H1 (cell line): ENCODE results near the gene TUT1. TPM values are rescaled to one million over a fixed set of nuclear protein-coding genes. Genes with fewer than 3 reads are reported as not detected.

Experiments used
- BCL11A ChIP-seq, 2 experiments: IDR thresholded peaks; one replicate each; pipeline ENCODE4 v1.6.1; 2011; ENCODE audit warnings: low read depth in 2 of 2, low read length in 2 of 2, mild to moderate bottlenecking in 2 of 2
- BRCA1 ChIP-seq: IDR thresholded peaks from 2 replicates; pipeline ENCODE4 v1.6.1; 2012; ENCODE audit warnings: low read depth, low read length, improper control_type of control experiment
- CBX5 ChIP-seq: fragments of 300-800, 300-1000 bp; sonication (generic); IDR thresholded peaks from 2 replicates; pipeline ENCODE4 v1.7.1; 2016; ENCODE audit warnings: antibody characterized with exemption, low read length, low read depth
- CHD2 ChIP-seq: IDR thresholded peaks from 2 replicates; pipeline ENCODE4 v1.6.1; 2012; ENCODE audit warnings: low read length, improper control_type of control experiment
- EZH2 ChIP-seq: fragments of 200-600 bp; sonication (generic); IDR thresholded peaks from 2 replicates; pipeline ENCODE4 v1.7.1; 2012; ENCODE audit warnings: low read depth, mild to moderate bottlenecking, moderate library complexity, low read length, inconsistent platforms; ENCODE audit not compliant: severe bottlenecking
- GTF2F1 ChIP-seq: IDR thresholded peaks from 2 replicates; pipeline ENCODE4 v1.6.1; 2012; ENCODE audit warnings: low read depth, low read length, improper control_type of control experiment, borderline replicate concordance
- JUN ChIP-seq: IDR thresholded peaks from 2 replicates; pipeline ENCODE4 v1.6.1; 2011; ENCODE audit warnings: low read depth, mild to moderate bottlenecking, improper control_type of control experiment, low read length
- KDM4A ChIP-seq: IDR thresholded peaks from one replicate; pipeline ENCODE4 v1.7.1; 2012; ENCODE audit warnings: low read depth, mild to moderate bottlenecking, moderate library complexity, low read length, inconsistent platforms; ENCODE audit not compliant: severe bottlenecking
- NRF1 ChIP-seq: IDR thresholded peaks from 2 replicates; pipeline ENCODE4 v1.6.1; 2011; ENCODE audit warnings: mild to moderate bottlenecking, low read depth, low read length, improper control_type of control experiment
- SIX5 ChIP-seq: IDR thresholded peaks from 2 replicates; pipeline ENCODE4 v1.6.1; 2011; ENCODE audit warnings: mild to moderate bottlenecking, low read depth, low read length
- TAF1 ChIP-seq: IDR thresholded peaks from 2 replicates; pipeline ENCODE4 v1.6.1; 2011; ENCODE audit warnings: mild to moderate bottlenecking, low read depth, low read length
- TAF7 ChIP-seq: optimal IDR thresholded peaks from 2 replicates; pipeline ENCODE3; 2011; ENCODE audit warnings: low read depth, mild to moderate bottlenecking, inconsistent platforms, low read length, moderate library complexity, borderline replicate concordance
- TCF12 ChIP-seq: IDR thresholded peaks from 2 replicates; pipeline ENCODE4 v1.6.1; 2011; ENCODE audit warnings: low read depth, mild to moderate bottlenecking, low read length
- ZNF274 ChIP-seq: IDR thresholded peaks from 2 replicates; pipeline ENCODE4 v1.7.0; 2012; ENCODE audit warnings: low read length, borderline replicate concordance; ENCODE audit errors: extremely low read depth
- polyA plus RNA-seq, 7 experiments: library from polyadenylated mRNA; depleted of rRNA in 3 of 7; stranded (reverse) in 5 of 7; unstranded in 2 of 7; fragments of >200 nt in 5 of 7; fragments of 200-250 nt in 2 of 7; gene quantifications; 1 replicate in 5 of 7; 2 replicates in 1 of 7; 4 replicates in 1 of 7; pipeline versions ENCODE4 v1.2.1 to v1.2.3, GENCODE V29; 2011 to 2013; ENCODE audit warnings: missing spikeins in 2 of 7, mixed read lengths in 2 of 7
- total RNA-seq: library from RNA; stranded (reverse); fragmentation: NEBNext Ultra II Directional; extraction: Animal tissue kit (Norgen Biotek cat#: 25700); gene quantifications from 2 replicates; pipeline ENCODE4 v1.2.1, GENCODE V29; 2021
- TF ChIP-seq, protein P1 (sequence below), 3 experiments: IDR thresholded peaks; 1 replicate in 2 of 3; 2 replicates in 1 of 3; pipeline versions ENCODE4 v1.5.1 to v1.6.1; 2011; ENCODE audit warnings: low read length in 3 of 3, mild to moderate bottlenecking in 3 of 3, inconsistent platforms in 2 of 3, low read depth in 1 of 3, moderate library complexity in 1 of 3; ENCODE audit not compliant: insufficient read depth in 1 of 3; ENCODE audit errors: control extremely low read depth in 1 of 3
- TF ChIP-seq, protein P2 (sequence below): IDR thresholded peaks from 2 replicates; pipeline ENCODE4 v1.6.1; 2012; ENCODE audit warnings: inconsistent platforms
- TF ChIP-seq, protein P3 (sequence below): IDR thresholded peaks from 2 replicates; pipeline ENCODE4 v1.6.1; 2012; ENCODE audit warnings: low read length, inconsistent platforms

The TUT1 gene
- total and polyA plus RNA-seq, 2 of the 8 experiments (the other 6 are each of a cell fraction or from before 2014, with no cell fraction given): 17.8 to 24.6 TPM

DNA sequence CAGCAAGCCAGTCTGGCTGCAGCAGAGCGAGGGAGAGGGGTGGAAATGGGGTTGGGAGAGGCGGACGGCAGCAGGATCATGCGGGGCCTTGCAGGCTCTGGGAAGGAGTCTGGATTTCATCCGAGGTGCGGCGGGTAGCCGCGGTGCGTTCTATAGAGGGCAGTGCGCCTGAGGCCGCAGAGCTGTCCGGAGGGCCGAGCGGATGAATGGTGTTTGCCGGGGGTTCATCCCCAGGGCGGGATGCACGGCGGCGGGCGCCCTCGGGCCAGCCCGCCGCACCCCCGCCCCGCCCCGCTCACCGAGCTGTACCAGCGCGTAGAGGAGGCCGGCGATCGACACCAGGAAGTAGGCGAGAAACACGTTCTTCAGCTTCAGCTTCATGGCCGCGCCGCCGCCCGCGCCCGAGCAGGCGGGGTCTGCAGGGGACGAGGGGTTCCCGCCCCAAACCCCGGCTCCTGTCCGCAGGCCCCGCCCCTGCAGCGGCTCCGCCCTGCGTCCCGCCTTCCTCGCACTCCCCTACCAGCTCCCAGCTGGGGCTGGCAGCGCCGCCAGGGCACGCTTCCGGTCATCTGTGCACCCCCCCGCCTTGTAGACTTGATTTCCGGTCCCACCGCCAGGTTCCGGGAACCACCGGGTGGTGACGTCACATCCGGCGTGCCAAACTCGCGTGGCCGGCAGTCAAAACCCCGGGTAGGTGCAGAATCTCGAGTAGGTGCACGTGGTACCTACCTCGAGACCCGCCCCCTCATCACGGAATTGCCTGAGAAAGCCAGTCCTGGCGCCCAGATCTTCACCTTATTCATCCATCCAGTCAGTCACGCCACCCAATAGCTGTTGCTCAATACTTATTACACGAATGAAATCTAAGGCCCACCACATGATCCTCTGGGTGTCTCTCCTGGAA, 30.5 kb upstream of the TUT1 start, which contains the start of gene B3GAT3 (continued):
- TF ChIP-seq BRCA1 (no peak; the same call in 1 of the 2 replicates), CBX5 (no peak), JUN (peak; percentile 85), EZH2 (no peak), KDM4A (no peak), TAF7 (no peak), ZNF274 (no peak), BCL11A (IDR thresholded peaks at IDR 0.05; ENCODE audit: low read depth in 2 of 2, low read length in 2 of 2) (no peak), TCF12 (0 out of 2 replicates have a peak, but pooled peaks have one; percentile 4), CHD2 (no peak; the same call in 1 of the 2 replicates), NRF1 (no peak), SIX5 (no peak), TAF1 (peak; percentile 81), GTF2F1 (no peak)
- TF ChIP-seq, protein P1, sequence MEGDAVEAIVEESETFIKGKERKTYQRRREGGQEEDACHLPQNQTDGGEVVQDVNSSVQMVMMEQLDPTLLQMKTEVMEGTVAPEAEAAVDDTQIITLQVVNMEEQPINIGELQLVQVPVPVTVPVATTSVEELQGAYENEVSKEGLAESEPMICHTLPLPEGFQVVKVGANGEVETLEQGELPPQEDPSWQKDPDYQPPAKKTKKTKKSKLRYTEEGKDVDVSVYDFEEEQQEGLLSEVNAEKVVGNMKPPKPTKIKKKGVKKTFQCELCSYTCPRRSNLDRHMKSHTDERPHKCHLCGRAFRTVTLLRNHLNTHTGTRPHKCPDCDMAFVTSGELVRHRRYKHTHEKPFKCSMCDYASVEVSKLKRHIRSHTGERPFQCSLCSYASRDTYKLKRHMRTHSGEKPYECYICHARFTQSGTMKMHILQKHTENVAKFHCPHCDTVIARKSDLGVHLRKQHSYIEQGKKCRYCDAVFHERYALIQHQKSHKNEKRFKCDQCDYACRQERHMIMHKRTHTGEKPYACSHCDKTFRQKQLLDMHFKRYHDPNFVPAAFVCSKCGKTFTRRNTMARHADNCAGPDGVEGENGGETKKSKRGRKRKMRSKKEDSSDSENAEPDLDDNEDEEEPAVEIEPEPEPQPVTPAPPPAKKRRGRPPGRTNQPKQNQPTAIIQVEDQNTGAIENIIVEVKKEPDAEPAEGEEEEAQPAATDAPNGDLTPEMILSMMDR (IDR thresholded peaks at IDR 0.05; ENCODE audit: control extremely low read depth in 1 of 3, insufficient read depth in 1 of 3, low read depth in 1 of 3, low read length in 3 of 3): peak in 1 of 3 experiments; percentile 7; a peak in 1 of 4 replicates
- TF ChIP-seq, protein P2, sequence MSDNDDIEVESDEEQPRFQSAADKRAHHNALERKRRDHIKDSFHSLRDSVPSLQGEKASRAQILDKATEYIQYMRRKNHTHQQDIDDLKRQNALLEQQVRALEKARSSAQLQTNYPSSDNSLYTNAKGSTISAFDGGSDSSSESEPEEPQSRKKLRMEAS: peak; percentile 93
- TF ChIP-seq, protein P3, sequence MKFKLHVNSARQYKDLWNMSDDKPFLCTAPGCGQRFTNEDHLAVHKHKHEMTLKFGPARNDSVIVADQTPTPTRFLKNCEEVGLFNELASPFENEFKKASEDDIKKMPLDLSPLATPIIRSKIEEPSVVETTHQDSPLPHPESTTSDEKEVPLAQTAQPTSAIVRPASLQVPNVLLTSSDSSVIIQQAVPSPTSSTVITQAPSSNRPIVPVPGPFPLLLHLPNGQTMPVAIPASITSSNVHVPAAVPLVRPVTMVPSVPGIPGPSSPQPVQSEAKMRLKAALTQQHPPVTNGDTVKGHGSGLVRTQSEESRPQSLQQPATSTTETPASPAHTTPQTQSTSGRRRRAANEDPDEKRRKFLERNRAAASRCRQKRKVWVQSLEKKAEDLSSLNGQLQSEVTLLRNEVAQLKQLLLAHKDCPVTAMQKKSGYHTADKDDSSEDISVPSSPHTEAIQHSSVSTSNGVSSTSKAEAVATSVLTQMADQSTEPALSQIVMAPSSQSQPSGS: peak; percentile 63; the same call in 1 of the 2 replicates
